EL (cell line): Measurements from ENCODE around the gene CSNK1E.

Experiments
- DNase-seq: peaks from one replicate; pipeline ENCODE4 v3.0.0-alpha.2; 2016

CSNK1E gene

GRCh38 chr22:38247713-38248112 lies 69.5 kb downstream of the CSNK1E start:
- no peak for DNase-seq

GRCh38 chr22:38246692-38247091 lies 70.5 kb downstream of the CSNK1E start:
- DNase-seq: no peak

GRCh38 chr22:38246046-38246658 lies 71.1 kb downstream of the CSNK1E start:
- no peak for DNase-seq

GRCh38 chr22:38244106-38244505 lies 73.1 kb downstream of the CSNK1E start:
- no peak for DNase-seq

- no peak for DNase-seq
These were observed 74.0 kb downstream of the CSNK1E start for GRCh38 chr22:38243007-38243765.

- DNase-seq: peak; percentile 91
These were observed 76.4 kb downstream of the CSNK1E start for GRCh38 chr22:38240734-38241252.
